GM12875 (cell line): ENCODE measurements around the gene AREG.

Experiments
- H3K4me3 ChIP-seq: one replicate; pipeline ENCODE4 v1.5.1; 2011; ENCODE audit warnings: low read depth, low read length, control low read depth
- TF ChIP-seq, protein P1 (sequence below): IDR thresholded peaks from 2 replicates; pipeline ENCODE4 v1.5.1; 2011; ENCODE audit warnings: low read depth, mild to moderate bottlenecking, control low read depth, inconsistent platforms, low read length, moderate library complexity, borderline replicate concordance; ENCODE audit not compliant: insufficient read depth

Gene AREG

GRCh38 chr4:74440356-74440755 lies 4.6 kb upstream of the AREG start:
- TF ChIP-seq, protein P1, sequence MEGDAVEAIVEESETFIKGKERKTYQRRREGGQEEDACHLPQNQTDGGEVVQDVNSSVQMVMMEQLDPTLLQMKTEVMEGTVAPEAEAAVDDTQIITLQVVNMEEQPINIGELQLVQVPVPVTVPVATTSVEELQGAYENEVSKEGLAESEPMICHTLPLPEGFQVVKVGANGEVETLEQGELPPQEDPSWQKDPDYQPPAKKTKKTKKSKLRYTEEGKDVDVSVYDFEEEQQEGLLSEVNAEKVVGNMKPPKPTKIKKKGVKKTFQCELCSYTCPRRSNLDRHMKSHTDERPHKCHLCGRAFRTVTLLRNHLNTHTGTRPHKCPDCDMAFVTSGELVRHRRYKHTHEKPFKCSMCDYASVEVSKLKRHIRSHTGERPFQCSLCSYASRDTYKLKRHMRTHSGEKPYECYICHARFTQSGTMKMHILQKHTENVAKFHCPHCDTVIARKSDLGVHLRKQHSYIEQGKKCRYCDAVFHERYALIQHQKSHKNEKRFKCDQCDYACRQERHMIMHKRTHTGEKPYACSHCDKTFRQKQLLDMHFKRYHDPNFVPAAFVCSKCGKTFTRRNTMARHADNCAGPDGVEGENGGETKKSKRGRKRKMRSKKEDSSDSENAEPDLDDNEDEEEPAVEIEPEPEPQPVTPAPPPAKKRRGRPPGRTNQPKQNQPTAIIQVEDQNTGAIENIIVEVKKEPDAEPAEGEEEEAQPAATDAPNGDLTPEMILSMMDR: no peak
- H3K4me3 ChIP-seq: no peak overlapping the region

GRCh38 chr4:74441744-74442143 lies 3.2 kb upstream of the AREG start:
- TF ChIP-seq, protein P1: no peak
- no peak overlapping the region for H3K4me3 ChIP-seq

DNA sequence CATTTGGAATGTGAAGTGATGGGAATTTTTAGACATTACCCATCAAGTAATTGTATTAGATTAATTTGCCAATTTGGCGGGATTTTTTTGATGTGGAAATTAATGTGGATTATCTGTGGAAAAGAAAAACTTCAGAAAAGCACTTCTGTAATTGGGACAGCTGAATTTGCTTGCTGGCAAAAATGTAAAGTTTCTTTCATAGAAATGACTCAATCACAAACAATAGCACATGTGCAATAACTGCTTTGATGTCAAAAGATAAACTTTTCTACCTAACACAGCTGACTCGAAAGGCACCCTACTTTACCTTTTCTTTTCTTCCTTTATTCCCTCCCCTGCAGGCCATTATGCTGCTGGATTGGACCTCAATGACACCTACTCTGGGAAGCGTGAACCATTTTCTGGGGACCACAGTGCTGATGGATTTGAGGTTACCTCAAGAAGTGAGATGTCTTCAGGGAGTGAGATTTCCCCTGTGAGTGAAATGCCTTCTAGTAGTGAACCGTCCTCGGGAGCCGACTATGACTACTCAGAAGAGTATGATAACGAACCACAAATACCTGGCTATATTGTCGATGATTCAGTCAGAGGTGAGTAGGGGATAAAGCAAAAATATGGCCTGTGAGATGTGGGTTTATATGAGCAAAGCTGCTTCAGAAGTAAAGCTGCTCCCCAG lies 1.4 kb downstream of the AREG start:
- H3K4me3 ChIP-seq: no peak overlapping the region
- TF ChIP-seq, protein P1: no peak

GRCh38 chr4:74446896-74447295 lies 2.0 kb downstream of the AREG start:
- TF ChIP-seq, protein P1: no peak
- no peak overlapping the region for H3K4me3 ChIP-seq

DNA sequence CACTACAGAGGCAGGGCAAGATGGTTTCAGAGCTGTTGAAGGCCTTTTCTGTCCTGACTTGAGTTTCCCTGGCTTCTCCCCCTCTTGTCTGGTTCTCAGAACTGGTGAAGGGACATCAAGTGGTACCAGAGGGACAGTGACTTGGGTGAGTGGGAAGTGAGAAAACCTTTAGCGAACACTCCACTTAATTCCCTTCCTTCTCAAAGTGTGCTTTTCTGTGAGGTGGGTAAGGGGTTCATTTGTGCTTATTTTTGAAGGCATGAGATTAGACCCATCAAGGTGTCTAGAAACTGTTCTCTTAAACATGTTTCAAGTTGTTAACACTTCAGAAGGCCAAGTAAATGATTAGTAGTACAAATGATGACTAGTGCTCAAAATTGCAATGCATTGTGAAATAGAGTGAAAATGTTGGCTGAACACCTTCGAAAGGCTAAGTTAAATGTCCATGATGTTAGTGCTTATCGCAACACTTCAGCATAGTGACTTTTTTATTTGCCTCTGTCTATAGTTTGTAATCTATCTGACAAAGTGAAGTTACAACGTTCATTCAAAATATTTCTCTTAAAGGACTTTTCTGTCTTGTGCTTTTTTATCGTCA lies 2.8 kb downstream of the AREG start:
- TF ChIP-seq, protein P1: no peak
- H3K4me3 ChIP-seq: no peak overlapping the region

DNA sequence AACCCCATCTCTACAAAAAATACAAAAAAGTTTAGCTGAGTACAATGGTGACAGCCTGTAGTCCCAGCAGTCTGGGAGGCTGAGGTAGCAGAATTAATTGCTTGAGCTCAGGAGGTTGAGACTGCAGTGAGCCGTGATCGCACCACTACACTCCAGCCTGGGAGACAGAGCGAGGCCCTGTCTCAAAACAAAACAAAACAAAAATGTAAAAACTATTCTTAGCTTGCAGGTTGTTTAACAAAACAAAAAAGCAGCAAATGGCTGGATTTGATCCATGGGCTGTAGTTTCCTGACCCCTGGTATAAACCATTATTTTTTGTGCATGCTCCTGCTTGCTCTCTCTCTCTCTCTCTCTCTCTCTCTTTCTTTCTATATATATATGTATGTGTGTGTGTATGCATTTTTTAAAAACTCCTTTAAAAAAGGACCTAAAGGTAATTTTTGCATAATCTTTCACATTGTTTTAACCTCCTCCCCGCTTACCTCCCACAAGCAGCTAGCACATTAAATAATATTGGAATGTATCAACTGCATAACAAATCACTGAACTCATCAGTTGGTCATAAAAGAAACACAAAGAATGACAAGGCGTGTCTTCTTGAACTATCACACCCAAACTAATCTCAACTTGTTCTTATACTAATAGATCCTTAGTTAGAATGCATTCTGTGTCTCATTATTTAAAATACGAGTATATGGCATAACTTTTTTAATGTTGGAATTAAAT lies 4.8 kb downstream of the AREG start:
- no peak overlapping the region for H3K4me3 ChIP-seq
- TF ChIP-seq, protein P1: no peak
